HG03159 (cell line): ENCODE measurements around the gene KCNV2.
"Not testable (repeated sequence)": the region's sequence is repeated elsewhere in the genome, so short reads cannot be mapped to it uniquely, and the experiment has no call there.

ENCODE experiments used
- ATAC-seq: cut with Tn5 transposase; IDR thresholded peaks from one replicate; pipeline ENCODE4 v1.9.1; 2021; ENCODE audit warnings: mild to moderate bottlenecking, moderate library complexity; ENCODE audit not compliant: unreplicated experiment

The KCNV2 gene

GRCh38 chr9:2717385-2717784 lies at the start of gene KCNV2:
TSS of gene KCNV2 (plus strand) at chr9:2717510. CDS start at chr9:2717740, 230 bp downstream.
- ATAC-seq, result no peak

- no peak for ATAC-seq
Measured at GRCh38 chr9:2673161-2673560, 44.1 kb upstream of the KCNV2 start.

DNA sequence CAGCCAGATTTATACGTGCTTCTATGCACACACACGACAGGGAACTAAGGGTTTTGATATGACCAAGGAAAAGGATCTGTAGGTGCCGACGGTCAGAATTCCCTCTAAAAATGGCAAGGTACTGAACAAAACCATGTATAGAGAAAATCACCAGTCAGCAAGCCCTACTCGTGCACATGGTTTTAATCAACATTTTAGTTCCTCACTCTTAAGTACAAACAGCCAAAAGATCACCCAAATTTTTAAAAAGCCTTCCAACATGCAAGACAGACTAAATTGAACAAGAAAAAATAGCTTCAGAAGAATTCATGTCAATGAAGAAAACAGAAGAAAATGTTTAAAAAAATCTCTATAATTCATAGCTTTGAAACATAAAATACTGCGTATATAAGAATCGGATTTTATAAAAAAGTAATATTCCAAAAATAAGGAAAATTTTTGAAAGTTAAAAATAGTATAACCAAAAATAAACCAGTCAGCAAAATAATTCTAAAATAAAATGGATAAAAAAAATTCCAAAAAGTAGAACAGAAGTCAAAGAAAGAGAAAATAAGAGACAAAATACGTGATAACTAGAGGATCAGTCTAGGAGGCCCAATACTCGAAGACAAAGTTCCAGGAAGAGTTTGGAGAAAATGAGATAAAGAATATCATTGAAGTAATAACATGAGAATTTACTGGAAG lies 43.0 kb upstream of the KCNV2 start:
- no peak for ATAC-seq

DNA sequence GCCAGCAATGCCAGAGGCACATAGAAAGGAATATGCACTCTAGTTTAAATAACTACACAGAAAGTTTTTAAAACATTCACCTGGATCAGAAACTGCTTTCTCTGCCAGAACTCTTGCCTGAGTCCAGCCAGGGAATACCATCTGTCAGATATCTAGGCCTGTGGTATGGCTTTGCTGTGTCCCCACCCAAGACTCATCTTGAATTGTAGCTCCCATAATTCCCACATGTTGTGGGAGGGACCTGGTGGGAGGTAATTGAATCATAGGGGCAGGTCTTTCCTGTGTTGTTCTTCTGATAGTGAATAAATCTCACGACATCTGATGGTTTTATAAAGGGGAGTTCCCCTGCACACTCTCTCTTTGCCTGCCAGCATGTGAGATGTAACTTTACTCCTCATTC lies 41.5 kb upstream of the KCNV2 start:
- no peak for ATAC-seq

DNA sequence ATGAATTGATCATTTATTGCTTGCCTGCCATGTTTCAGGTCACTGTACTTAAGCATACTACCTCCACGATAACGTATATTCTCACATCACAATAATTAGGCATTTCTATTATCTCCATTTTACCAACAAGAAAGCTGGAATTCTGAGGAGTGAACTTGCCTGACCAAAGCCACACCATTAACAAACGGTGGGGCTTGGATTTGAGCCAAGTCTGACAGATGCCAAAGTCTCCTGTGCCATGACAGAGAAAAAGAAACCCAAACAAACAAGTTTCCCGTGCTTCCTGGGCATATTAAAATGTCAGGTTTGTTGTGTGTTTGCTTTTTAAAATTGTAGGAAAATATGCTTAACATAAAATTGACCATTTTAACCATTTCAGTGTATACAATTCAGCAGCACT lies 40.8 kb upstream of the KCNV2 start:
- ATAC-seq, result no peak

DNA sequence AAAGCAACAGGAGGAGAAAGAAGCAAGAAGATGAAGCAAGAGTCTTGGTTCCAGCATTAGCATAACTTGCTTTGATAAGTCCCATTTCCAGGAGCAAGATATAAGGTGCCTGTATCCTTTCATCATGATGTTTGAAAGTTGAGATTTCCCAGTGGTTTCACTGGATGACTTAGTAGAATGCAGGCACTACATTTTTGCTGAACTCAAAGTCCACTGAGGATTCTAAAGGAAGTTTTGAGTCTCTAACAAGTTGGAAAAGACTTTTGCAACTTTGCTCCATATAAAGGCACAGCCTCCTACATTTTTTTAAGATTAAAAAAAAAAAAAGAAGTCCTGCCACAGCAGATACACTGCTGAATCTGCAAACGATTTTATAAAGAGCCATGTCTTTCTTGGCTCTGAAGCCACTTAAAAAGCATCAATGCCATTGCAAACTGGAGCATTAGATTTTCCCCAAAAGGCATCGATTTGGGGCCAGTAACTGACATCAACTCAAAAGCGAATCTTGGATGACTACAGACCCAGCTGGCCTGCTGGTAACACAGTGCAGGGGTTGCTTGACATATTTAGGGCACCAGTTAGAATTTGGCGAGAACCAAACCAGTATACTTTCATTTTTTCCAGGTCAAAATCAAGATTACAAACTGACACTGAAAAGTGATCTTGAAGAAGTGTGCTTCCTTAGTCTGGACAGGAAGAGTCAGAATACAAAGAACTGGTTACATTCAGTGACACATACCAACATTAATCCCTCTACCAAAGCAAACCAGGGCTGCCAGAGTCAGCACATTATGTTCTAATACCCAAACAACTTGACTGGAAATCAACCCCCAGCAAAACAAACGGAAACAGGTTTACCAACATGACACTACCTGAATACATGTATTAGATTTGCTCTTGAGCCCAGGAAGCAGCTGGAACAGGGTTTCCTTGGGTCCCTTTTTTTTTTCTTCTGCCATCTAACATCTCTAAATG lies 39.1 kb upstream of the KCNV2 start:
- ATAC-seq, result no peak

DNA sequence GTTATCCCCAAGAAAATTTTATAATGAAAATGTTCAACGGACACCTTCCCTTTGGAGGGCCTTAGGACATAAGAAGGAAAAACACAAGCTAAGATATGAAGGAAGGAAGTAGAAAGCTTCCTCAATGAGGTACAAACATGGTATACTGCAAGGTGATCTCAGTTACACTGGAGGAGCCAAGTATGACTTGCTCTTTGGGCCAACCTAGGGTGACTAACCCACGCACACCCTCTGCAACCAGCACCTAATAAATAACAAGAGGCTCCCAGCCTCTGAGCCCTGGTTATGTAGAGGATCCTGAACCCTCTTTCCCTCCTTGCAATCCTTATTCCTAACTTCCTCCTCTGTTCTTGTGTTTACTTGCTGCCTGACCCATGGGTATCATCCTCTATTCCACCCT lies 38.3 kb upstream of the KCNV2 start:
- no peak for ATAC-seq

DNA sequence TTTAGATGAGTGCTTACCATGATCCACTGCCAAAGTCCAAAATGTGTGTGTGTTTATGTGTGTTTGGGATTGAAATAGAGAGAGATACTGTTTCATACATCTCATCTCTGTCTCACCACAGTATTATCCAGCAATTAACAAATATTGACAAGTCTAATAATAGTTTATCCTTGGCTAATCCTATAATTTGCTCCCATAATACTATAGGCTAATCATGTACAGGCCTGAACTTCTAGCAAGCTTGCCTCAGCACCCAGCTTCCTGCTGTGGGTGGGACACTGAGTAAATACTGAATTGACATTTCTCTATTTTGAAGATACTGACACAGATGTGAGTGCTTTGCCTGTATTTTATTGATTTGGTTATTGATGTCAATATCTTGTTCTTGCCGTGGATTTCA lies 35.3 kb upstream of the KCNV2 start:
- no peak for ATAC-seq

DNA sequence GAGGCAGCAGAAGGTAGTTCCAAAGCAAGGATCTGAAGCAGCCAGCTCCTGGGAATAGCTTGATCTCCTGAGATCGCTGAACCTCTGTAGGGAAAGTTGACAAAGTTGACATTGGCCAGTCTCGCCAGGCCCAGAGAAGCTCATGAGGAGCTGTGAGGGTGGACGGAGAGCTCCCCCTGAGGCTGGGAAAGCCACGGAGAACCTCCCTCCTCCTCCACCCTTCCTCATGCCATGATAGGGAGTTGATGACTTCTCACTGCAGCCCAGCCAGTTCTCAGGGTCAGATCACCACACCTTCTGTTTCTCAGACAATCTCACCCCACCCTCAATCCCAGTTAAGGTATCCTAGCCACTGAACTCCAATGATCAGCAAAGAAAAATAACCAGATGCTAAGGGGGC lies 30.4 kb upstream of the KCNV2 start:
- no peak for ATAC-seq

- no peak for ATAC-seq
Measured at GRCh38 chr9:2688636-2689035, 28.7 kb upstream of the KCNV2 start.

GRCh38 chr9:2691212-2691611 lies 26.1 kb upstream of the KCNV2 start:
- no peak for ATAC-seq

DNA sequence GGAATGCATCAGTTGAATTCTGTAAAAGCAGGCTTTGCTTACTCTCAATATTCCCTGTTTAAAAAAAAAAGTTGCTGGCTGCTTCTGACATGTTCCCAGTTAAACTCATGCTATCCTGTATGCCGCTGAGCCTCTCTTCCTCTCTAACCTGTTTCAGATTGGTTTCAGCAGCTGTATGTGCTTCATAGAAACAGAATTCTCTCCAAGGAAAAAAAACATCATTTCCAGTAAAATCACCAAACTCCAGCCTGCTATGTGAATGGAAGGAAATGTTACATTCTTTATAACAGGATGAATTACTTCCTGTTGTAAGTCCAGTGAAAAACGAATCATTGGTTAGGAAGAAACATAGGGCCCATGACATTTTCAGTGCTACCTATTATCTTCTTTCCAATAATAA lies 25.7 kb upstream of the KCNV2 start:
- no peak for ATAC-seq

GRCh38 chr9:2693056-2693455 lies 24.3 kb upstream of the KCNV2 start:
- no peak for ATAC-seq

- ATAC-seq, result peak; percentile 89
Measured at GRCh38 chr9:2697492-2697891, 19.8 kb upstream of the KCNV2 start.

- no peak for ATAC-seq
Measured at GRCh38 chr9:2700398-2700797, 16.9 kb upstream of the KCNV2 start.

GRCh38 chr9:2700909-2701550 lies 16.3 kb upstream of the KCNV2 start:
- ATAC-seq, result no peak

- no peak for ATAC-seq
Measured at GRCh38 chr9:2704504-2704903, 12.8 kb upstream of the KCNV2 start.

DNA sequence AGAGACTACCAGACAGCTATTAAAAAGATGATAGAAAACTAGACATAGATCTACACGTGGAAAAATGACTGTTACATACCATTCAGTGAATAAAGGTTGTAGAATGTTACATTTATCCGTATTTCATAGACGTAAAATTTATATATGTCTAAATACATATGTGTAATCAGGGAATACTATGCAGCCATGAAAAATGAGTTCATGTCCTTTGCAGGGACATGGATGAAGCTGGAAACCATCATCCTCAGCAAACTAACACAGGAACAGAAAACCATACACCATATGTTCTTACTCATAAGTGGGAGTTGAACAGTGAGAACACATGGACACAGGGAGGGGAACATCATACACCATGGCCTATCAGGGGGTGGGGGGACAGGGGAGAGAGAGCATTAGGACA lies 10.1 kb upstream of the KCNV2 start:
- ATAC-seq, result not testable (repeated sequence)

GRCh38 chr9:2709645-2710101 lies 7.6 kb upstream of the KCNV2 start:
- ATAC-seq, result peak; percentile 61

GRCh38 chr9:2711716-2712115 lies 5.6 kb upstream of the KCNV2 start:
- no peak for ATAC-seq

GRCh38 chr9:2718001-2718697 lies 839 bp downstream of the KCNV2 start:
- ATAC-seq, result no peak
